ENCODE results near the gene BRSK2.
"Not testable (repeated sequence)": the region's sequence is repeated elsewhere in the genome, so short reads cannot be mapped to it uniquely, and the experiment has no call there.

The BRSK2 gene

GRCh38 chr11:1410366-1411291, 20.9 kb downstream of the BRSK2 start:
- DNase-seq = no peak

- no peak for DNase-seq
Measured at GRCh38 chr11:1411301-1411700, 21.6 kb downstream of the BRSK2 start.

DNA sequence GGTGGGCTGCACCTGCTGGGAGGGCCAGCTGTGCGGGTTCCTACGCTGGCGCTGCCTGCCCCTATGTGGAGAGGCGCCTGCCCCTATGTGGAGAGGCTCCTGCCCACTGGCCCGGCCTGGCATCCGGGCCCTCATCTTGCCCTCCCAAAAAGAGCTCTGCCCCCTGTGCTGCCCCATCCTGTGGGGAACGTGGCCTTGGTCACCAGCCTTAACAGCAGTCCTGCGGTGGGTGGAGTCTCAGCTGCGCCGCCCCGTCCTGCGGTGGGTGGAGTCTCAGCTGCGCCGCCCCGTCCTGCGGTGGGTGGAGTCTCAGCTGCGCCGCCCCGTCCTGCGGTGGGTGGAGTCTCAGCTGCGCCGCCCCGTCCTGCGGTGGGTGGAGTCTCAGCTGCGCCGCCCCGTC, 22.0 kb downstream of the BRSK2 start:
- DNase-seq = not testable (repeated sequence)

DNA sequence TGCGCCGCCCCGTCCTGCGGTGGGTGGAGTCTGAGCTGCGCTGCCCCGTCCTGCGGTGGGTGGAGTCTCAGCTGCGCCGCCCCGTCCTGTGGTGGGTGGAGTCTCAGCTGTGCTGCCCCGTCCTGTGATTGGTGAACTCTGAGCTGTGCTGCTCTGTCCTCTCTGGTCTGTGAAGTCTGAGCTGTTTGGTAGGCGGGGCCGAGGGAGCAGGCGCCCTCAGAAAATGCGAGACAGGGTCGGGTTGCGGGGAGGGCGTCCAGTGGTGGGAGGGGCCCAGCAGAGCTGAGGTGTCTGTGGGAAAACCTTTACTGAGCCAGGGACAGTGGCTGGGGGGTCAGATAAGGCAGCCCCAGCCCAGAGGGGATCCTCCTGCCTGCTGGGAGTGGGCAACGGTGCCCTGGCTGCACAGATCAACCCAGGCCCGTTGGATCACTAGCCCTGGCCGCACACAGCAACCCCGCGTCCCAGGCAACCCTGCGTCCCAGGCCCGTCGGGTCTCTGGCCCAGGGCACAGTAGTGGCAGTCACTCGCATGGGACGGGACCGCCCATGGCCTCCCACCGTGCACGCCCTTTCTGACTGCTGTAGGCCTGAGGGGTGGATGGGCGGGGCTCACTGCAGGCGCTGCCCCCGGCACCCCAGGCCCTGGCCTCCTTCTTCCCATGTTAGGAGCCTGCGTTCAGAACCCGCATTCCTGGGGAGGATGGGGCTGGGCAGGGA, 22.8 kb downstream of the BRSK2 start:
- no peak for DNase-seq

GRCh38 chr11:1414650-1415049, 24.9 kb downstream of the BRSK2 start:
- no peak for DNase-seq

DNA sequence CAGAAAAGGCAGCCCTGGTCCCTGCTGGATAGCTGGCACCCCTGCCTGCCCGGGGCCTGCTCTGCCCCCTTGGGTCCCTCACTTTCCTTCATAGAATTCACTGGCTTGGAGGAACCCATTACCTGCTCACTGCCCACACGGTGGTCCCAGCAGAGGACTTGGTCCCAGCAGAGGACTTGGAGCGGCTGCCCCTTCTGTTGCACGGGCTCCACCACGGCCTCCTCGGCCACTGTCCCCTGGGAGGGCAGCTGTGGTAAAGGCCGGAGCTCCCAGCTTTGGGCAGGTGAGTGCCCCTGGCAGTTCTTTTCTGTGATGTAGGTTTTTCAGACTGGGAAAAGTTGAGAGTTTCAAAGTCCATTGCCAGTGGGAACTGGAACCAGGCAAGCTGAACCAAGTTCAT, 25.9 kb downstream of the BRSK2 start:
- no peak for DNase-seq

GRCh38 chr11:1418192-1418795, 28.6 kb downstream of the BRSK2 start:
- not testable (repeated sequence) for DNase-seq

GRCh38 chr11:1419811-1420210, 30.1 kb downstream of the BRSK2 start:
- no peak for DNase-seq

DNA sequence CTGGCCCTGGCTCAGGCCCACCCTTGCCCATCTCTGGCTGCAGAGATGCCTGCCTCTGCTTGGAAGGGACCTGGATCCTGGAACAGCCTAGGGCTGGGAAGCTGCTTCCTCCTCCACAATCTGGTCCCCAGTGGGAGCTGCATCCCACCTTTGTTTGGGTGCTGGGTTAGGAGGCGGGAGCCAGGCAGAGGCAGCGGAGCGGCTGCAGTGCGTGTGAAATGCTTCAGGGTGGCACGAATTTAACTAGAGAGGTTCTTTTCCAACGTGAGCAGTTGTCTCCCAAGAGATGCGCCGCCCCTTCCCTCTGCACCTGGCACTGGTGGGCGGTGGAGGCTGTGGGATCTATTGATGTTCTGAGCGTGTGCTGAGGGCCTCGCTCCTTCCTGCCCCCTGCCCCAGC, 31.6 kb downstream of the BRSK2 start:
- DNase-seq = no peak

DNA sequence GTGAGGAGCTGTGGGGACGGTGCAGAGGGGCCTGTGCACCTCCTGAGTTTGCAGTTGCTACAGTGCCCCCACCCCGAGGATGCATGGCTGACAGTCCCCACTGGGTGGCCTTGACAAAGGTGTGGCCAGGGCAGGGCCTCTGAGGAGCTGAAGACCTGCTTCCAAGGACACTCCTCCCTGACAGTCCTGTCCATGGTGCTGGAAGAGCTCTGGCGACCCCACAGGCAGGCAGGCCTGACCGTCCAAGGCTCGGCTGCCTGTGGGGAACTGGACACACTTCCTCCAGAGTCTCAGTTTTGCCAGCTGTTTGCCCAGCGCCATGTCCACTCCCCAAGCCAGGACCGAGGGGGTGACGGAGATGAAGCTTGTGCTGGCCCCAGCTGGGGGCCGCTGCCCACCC, 32.7 kb downstream of the BRSK2 start:
- DNase-seq = no peak

- DNase-seq = no peak
Measured at GRCh38 chr11:1422981-1423380, 33.2 kb downstream of the BRSK2 start.

GRCh38 chr11:1423406-1423805, 33.7 kb downstream of the BRSK2 start:
- DNase-seq = not testable (repeated sequence)

GRCh38 chr11:1425006-1425405, 35.3 kb downstream of the BRSK2 start:
- DNase-seq = no peak

GRCh38 chr11:1425439-1425838, 35.7 kb downstream of the BRSK2 start:
- DNase-seq = no peak

- no peak for DNase-seq
Measured at GRCh38 chr11:1428762-1429316, 39.1 kb downstream of the BRSK2 start.

DNA sequence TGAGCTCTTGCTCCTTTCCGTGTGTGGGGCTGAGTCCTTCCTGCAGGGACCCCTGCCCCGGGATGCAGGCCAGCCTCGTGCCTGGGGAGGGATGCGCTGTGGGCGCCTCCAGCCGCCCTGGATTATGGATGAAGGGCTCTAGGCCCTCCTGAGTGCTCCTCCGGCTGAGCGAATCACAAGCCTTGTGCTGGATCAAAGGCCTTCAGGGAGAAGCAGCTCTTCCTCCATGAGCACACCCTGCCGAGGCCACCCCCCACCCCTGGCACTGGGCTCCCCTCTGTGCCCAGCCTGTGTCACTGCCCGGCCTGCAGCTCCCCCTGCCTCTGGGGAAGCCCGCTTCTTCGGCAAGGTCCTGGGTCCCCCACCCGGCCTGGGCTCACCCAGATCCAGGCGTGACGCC, 43.8 kb downstream of the BRSK2 start:
- no peak for DNase-seq

GRCh38 chr11:1433977-1434640, 44.4 kb downstream of the BRSK2 start:
- DNase-seq = no peak

DNA sequence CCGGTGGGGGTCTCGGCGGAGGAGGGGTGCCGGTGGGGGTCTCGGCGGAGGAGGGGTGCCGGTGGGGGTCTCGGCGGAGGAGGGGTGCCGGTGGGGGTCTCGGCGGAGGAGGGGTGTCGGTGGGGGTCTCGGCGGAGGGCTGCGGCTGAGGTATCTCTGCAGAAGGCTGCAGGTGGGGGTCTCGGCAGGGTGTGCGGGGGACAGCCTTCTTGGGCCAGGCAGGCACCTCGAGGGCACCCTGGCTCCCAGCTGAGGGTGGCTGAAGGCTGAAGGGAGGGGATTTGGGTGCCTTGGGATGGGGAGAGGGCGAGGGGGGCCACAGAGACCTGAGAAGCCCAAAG, 45.7 kb downstream of the BRSK2 start:
- not testable (repeated sequence) for DNase-seq

DNA sequence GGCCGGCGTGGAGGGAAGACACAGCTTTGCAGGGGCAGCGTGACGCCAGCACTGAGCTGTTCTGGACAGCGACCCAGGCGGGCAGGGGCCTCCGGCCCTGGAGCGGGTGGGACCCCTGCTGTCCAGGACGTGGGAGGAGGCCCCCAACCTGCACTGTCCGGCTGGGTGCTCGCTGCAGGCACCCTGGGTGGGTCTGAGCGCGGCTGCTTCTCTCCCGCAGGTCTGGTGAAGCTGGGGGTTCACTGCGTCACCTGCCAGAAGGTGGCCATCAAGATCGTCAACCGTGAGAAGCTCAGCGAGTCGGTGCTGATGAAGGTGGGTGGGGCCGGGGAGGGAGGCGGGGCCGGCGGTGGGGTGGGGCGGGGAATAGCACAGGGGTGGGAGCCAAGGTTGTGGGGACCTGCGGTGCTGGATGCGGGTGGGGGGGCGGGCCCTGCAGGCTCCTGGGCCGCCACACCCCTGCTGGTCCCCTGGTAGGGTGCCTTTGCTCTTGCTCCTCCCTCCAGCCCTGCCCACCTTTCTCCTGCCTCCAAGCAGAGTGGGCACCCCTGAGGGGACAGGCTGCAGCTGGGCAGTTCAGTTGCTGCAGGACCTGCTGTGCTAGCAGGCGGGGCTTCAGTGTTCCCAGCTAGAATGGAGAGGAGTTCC, 46.2 kb downstream of the BRSK2 start:
- DNase-seq = no peak

GRCh38 chr11:1436468-1437039, 46.8 kb downstream of the BRSK2 start:
- DNase-seq = no peak

- DNase-seq = peak; percentile 13
Measured at GRCh38 chr11:1437500-1437899, 47.8 kb downstream of the BRSK2 start.
